HEK293 (cell line): ENCODE data around the gene FLNC.

Source experiments
- CTCF ChIA-PET: fragments of 350-600 bp; formaldehyde crosslinking; extraction: SDS; loops from one replicate; lab custom pipeline; 2021; ENCODE audit warnings: antibody characterized with exemption; lab: Yijun Ruan, JAX
- POLR2A ChIA-PET: fragments of 300-600 bp; formaldehyde crosslinking; extraction: SDS; loops from one replicate; lab custom pipeline; 2020; ENCODE audit warnings: antibody characterized with exemption, inconsistent platforms; lab: Yijun Ruan, JAX
- H3K27ac ChIP-seq: fragments of 200-500 bp; sonication (Bioruptor generic); 2 replicates; pipeline ENCODE4 v1.5.1; 2014; ENCODE audit warnings: low read depth, low read length, control low read depth, inconsistent platforms; ENCODE audit errors: extremely low read depth
- H3K36me3 ChIP-seq, 2 experiments: fragments of 200-500 bp in 1 of 2; sonication (Bioruptor generic) in 1 of 2; 1 replicate in 1 of 2; 2 replicates in 1 of 2; pipeline ENCODE4 v1.5.1; 2014 to 2017; ENCODE audit warnings: inconsistent platforms in 2 of 2, low read length in 2 of 2; ENCODE audit not compliant: control insufficient read depth in 2 of 2, insufficient read depth in 1 of 2
- H3K4me1 ChIP-seq: fragments of 200-500 bp; sonication (Bioruptor generic); 2 replicates; pipeline ENCODE4 v1.5.1; 2014; ENCODE audit warnings: mild to moderate bottlenecking, low read length, inconsistent platforms; ENCODE audit not compliant: control insufficient read depth, insufficient read depth
- H3K4me3 ChIP-seq: 2 replicates; pipeline ENCODE4 v1.5.1; 2011; ENCODE audit warnings: low read depth, mild to moderate bottlenecking, control low read depth, low read length, moderate library complexity
- H3K9me3 ChIP-seq: fragments of 200-500 bp; sonication (Bioruptor generic); 2 replicates; pipeline ENCODE4 v1.5.1; 2014; ENCODE audit warnings: low read depth, low read length, inconsistent platforms; ENCODE audit not compliant: control insufficient read depth, insufficient read depth
- FEZF1 ChIP-seq: fragments of 450-650 bp; formaldehyde crosslinking; IDR thresholded peaks from 2 replicates; pipeline ENCODE4 v1.5.1; 2016; ENCODE audit warnings: missing biosample characterization, missing genetic modification characterization
- HIC1 ChIP-seq: fragments of 450-650 bp; formaldehyde crosslinking; IDR thresholded peaks from 2 replicates; pipeline ENCODE4 v1.5.1; 2016; ENCODE audit warnings: missing biosample characterization, missing genetic modification characterization
- HOXD13 ChIP-seq: sonication (generic); formaldehyde crosslinking; IDR thresholded peaks from 2 replicates; pipeline ENCODE4 v1.8.0; 2022; ENCODE audit warnings: missing genetic modification reagents, borderline replicate concordance
- KLF8 ChIP-seq: fragments of 450-650 bp; formaldehyde crosslinking; IDR thresholded peaks from 2 replicates; pipeline ENCODE4 v1.5.1; 2016; ENCODE audit warnings: missing biosample characterization, missing genetic modification characterization
- ZNF140 ChIP-seq: fragments of 450-650 bp; formaldehyde crosslinking; IDR thresholded peaks from 2 replicates; pipeline ENCODE4 v1.5.1; 2016; ENCODE audit warnings: missing biosample characterization, missing genetic modification characterization
- ZNF16 ChIP-seq: fragments of 450-650 bp; formaldehyde crosslinking; IDR thresholded peaks from 2 replicates; pipeline ENCODE4 v1.5.1; 2016; ENCODE audit warnings: low read depth, missing biosample characterization, missing genetic modification characterization
- ZNF223 ChIP-seq: fragments of 450-650 bp; formaldehyde crosslinking; IDR thresholded peaks from 2 replicates; pipeline ENCODE4 v1.5.1; 2016; ENCODE audit warnings: missing biosample characterization, missing genetic modification characterization
- ZNF239 ChIP-seq: fragments of 450-650 bp; formaldehyde crosslinking; IDR thresholded peaks from 2 replicates; pipeline ENCODE4 v1.5.1; 2016; ENCODE audit warnings: missing biosample characterization, missing genetic modification characterization
- ZNF311 ChIP-seq: fragments of 450-650 bp; formaldehyde crosslinking; IDR thresholded peaks from 2 replicates; pipeline ENCODE4 v1.5.1; 2017; ENCODE audit warnings: missing biosample characterization, missing genetic modification characterization, borderline replicate concordance
- ZNF404 ChIP-seq: fragments of 450-650 bp; formaldehyde crosslinking; IDR thresholded peaks from 2 replicates; pipeline ENCODE4 v1.5.1; 2017; ENCODE audit warnings: missing biosample characterization, missing genetic modification characterization
- ZNF426 ChIP-seq: fragments of 450-650 bp; formaldehyde crosslinking; IDR thresholded peaks from 2 replicates; pipeline ENCODE4 v1.5.1; 2017; ENCODE audit warnings: missing biosample characterization, missing genetic modification characterization, mild to moderate bottlenecking, inconsistent platforms, moderate library complexity
- ZNF510 ChIP-seq: fragments of 450-650 bp; formaldehyde crosslinking; IDR thresholded peaks from 2 replicates; pipeline ENCODE4 v1.5.1; 2018; ENCODE audit warnings: mild to moderate bottlenecking, missing genetic modification characterization, missing biosample characterization; ENCODE audit not compliant: insufficient replicate concordance
- ZNF518A ChIP-seq: fragments of 450-650 bp; formaldehyde crosslinking; conservative IDR thresholded peaks from 2 replicates; pipeline ENCODE4 v1.5.1; 2016; ENCODE audit warnings: low read depth, missing biosample characterization, missing genetic modification characterization
- ZNF571 ChIP-seq: fragments of 450-650 bp; formaldehyde crosslinking; IDR thresholded peaks from 2 replicates; pipeline ENCODE4 v1.5.0; 2017; ENCODE audit warnings: missing biosample characterization, missing genetic modification characterization
- ZNF747 ChIP-seq: fragments of 450-650 bp; formaldehyde crosslinking; IDR thresholded peaks from 2 replicates; pipeline ENCODE4 v1.5.1; 2016; ENCODE audit warnings: missing biosample characterization, missing genetic modification characterization
- ZXDB ChIP-seq: fragments of 450-650 bp; formaldehyde crosslinking; IDR thresholded peaks from 2 replicates; pipeline ENCODE4 v1.5.1; 2016; ENCODE audit warnings: missing biosample characterization, missing genetic modification characterization
- TF ChIP-seq, protein P1 (sequence below): fragments of 450-650 bp; IDR thresholded peaks from 2 replicates; pipeline ENCODE4 v1.5.1; 2018; ENCODE audit warnings: missing biosample characterization, mild to moderate bottlenecking, missing genetic modification characterization

The FLNC gene

GRCh38 chr7:128785738-128786137, 44.5 kb upstream of the FLNC start:
- H3K4me3 ChIP-seq = no peak overlapping the region
- ChIA-PET CTCF (interaction anchor here (0.6 to 1.6 kb wide), 2 partner anchors 94 to 854 kb away, joined by 5 read pairs; no protein-coding TSS in a partner anchor), POLR2A (no interaction called here)
- H3K27ac ChIP-seq = no peak overlapping the region
- H3K9me3 ChIP-seq = no peaks in the 10 kb centered on the region
- no peaks in the 10 kb centered on the region; the same call in 1 of the 2 replicates for H3K4me1 ChIP-seq
- TF ChIP-seq ZNF747 (tag by site-specific recombination) (no peak), ZNF223 (tag by site-specific recombination) (no peak), ZNF311 (no peak), ZNF426 (tag by site-specific recombination) (no peak), ZNF404 (tag by site-specific recombination) (no peak), ZNF510 (tag by site-specific recombination) (no peak), FEZF1 (tag by site-specific recombination) (no peak), ZNF140 (tag by site-specific recombination) (no peak), ZNF239 (no peak), KLF8 (tag by site-specific recombination) (no peak), ZXDB (tag by site-specific recombination) (no peak), HIC1 (tag by site-specific recombination) (no peak), ZNF16 (tag by site-specific recombination) (no peak), ZNF571 (tag by site-specific recombination) (no peak), ZNF518A (tag by site-specific recombination) (no peak), HOXD13 (no peak)
- TF ChIP-seq, protein P1, sequence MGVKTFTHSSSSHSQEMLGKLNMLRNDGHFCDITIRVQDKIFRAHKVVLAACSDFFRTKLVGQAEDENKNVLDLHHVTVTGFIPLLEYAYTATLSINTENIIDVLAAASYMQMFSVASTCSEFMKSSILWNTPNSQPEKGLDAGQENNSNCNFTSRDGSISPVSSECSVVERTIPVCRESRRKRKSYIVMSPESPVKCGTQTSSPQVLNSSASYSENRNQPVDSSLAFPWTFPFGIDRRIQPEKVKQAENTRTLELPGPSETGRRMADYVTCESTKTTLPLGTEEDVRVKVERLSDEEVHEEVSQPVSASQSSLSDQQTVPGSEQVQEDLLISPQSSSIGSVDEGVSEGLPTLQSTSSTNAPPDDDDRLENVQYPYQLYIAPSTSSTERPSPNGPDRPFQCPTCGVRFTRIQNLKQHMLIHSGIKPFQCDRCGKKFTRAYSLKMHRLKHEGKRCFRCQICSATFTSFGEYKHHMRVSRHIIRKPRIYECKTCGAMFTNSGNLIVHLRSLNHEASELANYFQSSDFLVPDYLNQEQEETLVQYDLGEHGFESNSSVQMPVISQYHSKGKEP (tag by site-specific recombination) = no peak
- no peaks in the 10 kb centered on the region for H3K36me3 ChIP-seq
